Small intestine (tissue), 7 donors: ENCODE measurements around the gene STARD13. TPM values are rescaled to one million over a fixed set of nuclear protein-coding genes. Genes with fewer than 3 reads are reported as not detected.

ENCODE experiments used
- DNase-seq, 2 donors: peaks; one replicate each; pipeline versions ENCODE4 v3.0.0 to v3.0.0-alpha.2; 2013
- FAIRE-seq: peaks from 2 replicates; lab custom pipeline; 2012; peaks lifted over from hg19 to GRCh38; lab: Jason Lieb, UNC
- H3K27ac ChIP-seq, 3 donors: one replicate each; pipeline ENCODE4 v1.5.1; 2013; ENCODE audit warnings: low read length in 2 of 3, mild to moderate bottlenecking in 2 of 3, control low read depth in 1 of 3, inconsistent platforms in 1 of 3, low read depth in 1 of 3, moderate library complexity in 1 of 3
- H3K27me3 ChIP-seq, 3 donors: one replicate each; pipeline ENCODE4 v1.6.1; 2013; ENCODE audit warnings: low read length in 3 of 3, inconsistent platforms in 1 of 3; ENCODE audit not compliant: control insufficient read depth in 3 of 3, insufficient read depth in 3 of 3
- H3K36me3 ChIP-seq, 3 donors: one replicate each; pipeline ENCODE4 v1.6.1; 2013; ENCODE audit warnings: low read length in 3 of 3, inconsistent platforms in 1 of 3, low read depth in 1 of 3, mild to moderate bottlenecking in 1 of 3, moderate library complexity in 1 of 3; ENCODE audit not compliant: control insufficient read depth in 3 of 3, insufficient read depth in 2 of 3
- H3K4me1 ChIP-seq, 3 donors: one replicate each; pipeline ENCODE4 v1.6.1; 2013; ENCODE audit warnings: low read length in 2 of 3, inconsistent platforms in 1 of 3, low read depth in 1 of 3, mild to moderate bottlenecking in 1 of 3, moderate library complexity in 1 of 3; ENCODE audit not compliant: control insufficient read depth in 3 of 3, insufficient read depth in 2 of 3
- H3K4me3 ChIP-seq, 3 donors: one replicate each; pipeline ENCODE4 v1.5.1; 2013; ENCODE audit warnings: low read length in 3 of 3, control low read depth in 1 of 3, inconsistent platforms in 1 of 3, low read depth in 1 of 3, mild to moderate bottlenecking in 1 of 3, moderate library complexity in 1 of 3
- H3K9me3 ChIP-seq, 2 donors: one replicate each; pipeline ENCODE4 v1.6.1; 2013; ENCODE audit warnings: low read depth in 1 of 2, low read length in 1 of 2; ENCODE audit not compliant: control insufficient read depth in 2 of 2, insufficient read depth in 1 of 2
- WGBS, 3 donors: extraction: QIAGEN DNeasy Blood & Tissue Kit; methylation state at CpG; one replicate each; pipeline ENCODE4 v1.1.7; 2013; 5-methylcytosine and 5-hydroxymethylcytosine counted together
- polyA plus RNA-seq, 4 donors: library from polyadenylated mRNA; stranded (reverse) in 3 of 4; unstranded in 1 of 4; fragments of 200-250 nt in 3 of 4; fragments of 120-200 nt in 1 of 4; gene quantifications; one replicate each; pipeline versions ENCODE4 v1.2.1 to v1.2.3, GENCODE V29; 2013
- donor health status: healthy with polysubstance abuse.
- donor health status: control.
- donor health status: control.
- donor health status: Bipolar disorder and iron deficiency.
- donor health status: healthy.

STARD13 gene
- polyA plus RNA-seq, 4 donors = 2.2 to 15.3 (median 5.0) TPM

- Histone ChIP-seq H3K4me3 (no peak overlapping the region), H3K27me3 (no peaks in the 10 kb centered on the region), H3K4me1 (peaks cover 0 to 28% (median 13%) of the 10 kb centered on the region in 3 donors), H3K36me3 (peaks cover 0 to 52% (median 3%) of the 10 kb centered on the region in 3 donors), H3K27ac (peak overlapping the region in 1 of 3 donors; percentile 13), H3K9me3 (no peaks in the 10 kb centered on the region)
- 57 to 88% (median 82%) methylated on average over 14 of the region's 14 CpGs for WGBS, 3 donors
- DNase-seq (no peak), FAIRE-seq (no peak)
Measured at GRCh38 chr13:33110713-33111413, 174.7 kb downstream of the STARD13 start.

- Histone ChIP-seq H3K4me3 (no peak overlapping the region), H3K27ac (peak overlapping the region in 1 of 3 donors; percentile 13), H3K9me3 (no peaks in the 10 kb centered on the region), H3K36me3 (peaks cover 0 to 56% (median 3%) of the 10 kb centered on the region in 3 donors), H3K27me3 (no peaks in the 10 kb centered on the region), H3K4me1 (peaks cover 0 to 22% (median 13%) of the 10 kb centered on the region in 3 donors)
- FAIRE-seq = no peak
- no peak for DNase-seq
- 71 to 88% (median 85%) methylated on average over 5 of the region's 5 CpGs for WGBS, 3 donors
Measured at GRCh38 chr13:33110386-33110712, 175.2 kb downstream of the STARD13 start.

- H3K36me3 ChIP-seq = peaks cover 0 to 54% (median 4%) of the 10 kb centered on the region in 3 donors
- H3K27ac ChIP-seq = peak overlapping the region in 1 of 3 donors; percentile 14
- 82 to 91% (median 83%) methylated on average over 10 of the region's 10 CpGs for WGBS, 3 donors
- H3K9me3 ChIP-seq = no peaks in the 10 kb centered on the region
- FAIRE-seq (no peak), DNase-seq (no peak)
- no peak overlapping the region for H3K4me3 ChIP-seq
- H3K27me3 ChIP-seq = no peaks in the 10 kb centered on the region
- peaks cover 0 to 17% (median 13%) of the 10 kb centered on the region in 3 donors for H3K4me1 ChIP-seq
Measured at GRCh38 chr13:33109801-33110200, 175.8 kb downstream of the STARD13 start.

- Histone ChIP-seq H3K9me3 (no peaks in the 10 kb centered on the region), H3K4me1 (peaks cover 0 to 17% (median 13%) of the 10 kb centered on the region in 3 donors), H3K27me3 (no peaks in the 10 kb centered on the region), H3K4me3 (no peak overlapping the region), H3K27ac (peak overlapping the region in 1 of 3 donors; percentile 14), H3K36me3 (peaks cover 0 to 54% (median 8%) of the 10 kb centered on the region in 3 donors)
- 18 to 29% (median 28%) methylated on average over 2 of the region's 2 CpGs for WGBS, 3 donors
- no peak for FAIRE-seq
- no peak for DNase-seq
Measured at GRCh38 chr13:33109271-33109697, 176.3 kb downstream of the STARD13 start.

GRCh38 chr13:33108620-33109019 lies 176.9 kb downstream of the STARD13 start:
- Histone ChIP-seq H3K4me1 (peaks cover 0 to 17% (median 13%) of the 10 kb centered on the region in 3 donors), H3K36me3 (peaks cover 0 to 49% (median 8%) of the 10 kb centered on the region in 3 donors), H3K9me3 (no peaks in the 10 kb centered on the region), H3K27ac (no peak overlapping the region), H3K4me3 (no peak overlapping the region), H3K27me3 (no peaks in the 10 kb centered on the region)
- DNase-seq (no peak), FAIRE-seq (no peak)
- 90 to 96% (median 91%) methylated on average over 5 of the region's 5 CpGs for WGBS, 3 donors

- no peak for FAIRE-seq
- H3K4me3 ChIP-seq = no peak overlapping the region
- no peaks in the 10 kb centered on the region for H3K9me3 ChIP-seq
- 89 to 100% (median 90%) methylated on average over 2 of the region's 2 CpGs for WGBS, 3 donors
- H3K4me1 ChIP-seq = peaks cover 0 to 13% (median 8%) of the 10 kb centered on the region in 3 donors
- peaks cover 0 to 37% (median 8%) of the 10 kb centered on the region in 3 donors for H3K36me3 ChIP-seq
- no peak overlapping the region for H3K27ac ChIP-seq
- H3K27me3 ChIP-seq = no peaks in the 10 kb centered on the region
- DNase-seq = no peak
Measured at GRCh38 chr13:33107361-33107760, 178.2 kb downstream of the STARD13 start.

- H3K27ac ChIP-seq = no peak overlapping the region
- no peak overlapping the region for H3K4me3 ChIP-seq
- peaks cover 0 to 11% (median 3%) of the 10 kb centered on the region in 3 donors for H3K4me1 ChIP-seq
- H3K27me3 ChIP-seq = no peaks in the 10 kb centered on the region
- DNase-seq = no peak
- FAIRE-seq = no peak
- 80 to 91% (median 91%) methylated on average over 7 of the region's 7 CpGs for WGBS, 3 donors
- no peaks in the 10 kb centered on the region for H3K9me3 ChIP-seq
- H3K36me3 ChIP-seq = peaks cover 0 to 37% (median 8%) of the 10 kb centered on the region in 3 donors
Measured at GRCh38 chr13:33106656-33107360, 178.7 kb downstream of the STARD13 start.

GRCh38 chr13:33105387-33106005 lies 180.1 kb downstream of the STARD13 start:
- DNase-seq (no peak), FAIRE-seq (no peak)
- H3K4me3 ChIP-seq = no peak overlapping the region
- WGBS, 3 donors = 72 to 85% (median 75%) methylated on average over 9 of the region's 9 CpGs
- no peak overlapping the region for H3K27ac ChIP-seq
- H3K4me1 ChIP-seq = peaks cover 0 to 8% (median 0%) of the 10 kb centered on the region in 3 donors
- no peaks in the 10 kb centered on the region for H3K9me3 ChIP-seq
- no peaks in the 10 kb centered on the region for H3K27me3 ChIP-seq
- H3K36me3 ChIP-seq = peaks cover 0 to 33% (median 8%) of the 10 kb centered on the region in 3 donors
